NCI-H748 (cell line): Measurements from ENCODE around the gene SLAMF6.
"Not testable (repeated sequence)": the region's sequence is repeated elsewhere in the genome, so short reads cannot be mapped to it uniquely, and the experiment has no call there.

ENCODE experiments used
- DNase-seq: peaks from one replicate; lab custom pipeline; 2025; ENCODE audit not compliant: unreplicated experiment; lab: John Stamatoyannopoulos, UW

SLAMF6 gene

GRCh38 chr1:160515908-160516307, 7.1 kb downstream of the SLAMF6 start:
- not testable (repeated sequence) for DNase-seq

DNA sequence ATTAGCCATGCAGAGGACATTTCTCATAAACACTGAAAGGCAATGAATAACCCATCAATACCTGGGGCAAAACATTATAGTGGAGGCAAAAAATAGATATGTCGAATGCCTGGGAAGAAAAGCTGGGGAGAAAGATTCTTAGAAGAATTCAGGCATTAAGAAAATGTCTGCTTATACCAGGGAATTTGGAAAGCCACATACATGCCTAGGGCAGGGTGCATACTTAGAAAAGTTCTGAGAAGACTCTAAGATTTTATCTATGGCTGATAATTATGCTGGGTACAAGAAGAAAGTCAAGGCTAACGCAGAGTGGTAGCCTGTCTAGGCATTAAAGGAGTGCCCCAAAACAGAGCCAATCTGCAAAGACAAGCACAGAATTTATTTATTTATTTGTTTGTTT, 18.4 kb downstream of the SLAMF6 start:
- DNase-seq, result no peak

DNA sequence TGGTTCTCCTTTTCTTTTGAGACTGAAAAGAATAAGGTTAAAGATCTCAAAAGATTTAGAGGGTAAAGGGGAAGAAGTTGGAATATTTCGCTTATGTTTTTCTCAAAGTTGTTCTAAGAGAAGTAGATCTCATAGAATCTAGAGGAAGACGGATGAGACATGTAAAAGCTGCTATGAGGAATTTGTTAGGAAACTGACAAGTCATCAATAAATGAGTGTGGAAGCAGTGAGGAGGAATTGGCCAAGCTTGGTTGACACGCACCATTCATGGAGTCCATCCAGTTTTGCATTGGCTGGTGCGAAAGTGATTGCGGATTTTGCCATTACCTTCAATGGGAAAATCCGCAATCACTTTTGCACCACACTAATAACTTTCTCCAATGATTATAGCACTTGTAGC, 20.0 kb downstream of the SLAMF6 start:
- DNase-seq, result no peak

- DNase-seq, result no peak
Measured at GRCh38 chr1:160500321-160500990, 22.6 kb downstream of the SLAMF6 start.

DNA sequence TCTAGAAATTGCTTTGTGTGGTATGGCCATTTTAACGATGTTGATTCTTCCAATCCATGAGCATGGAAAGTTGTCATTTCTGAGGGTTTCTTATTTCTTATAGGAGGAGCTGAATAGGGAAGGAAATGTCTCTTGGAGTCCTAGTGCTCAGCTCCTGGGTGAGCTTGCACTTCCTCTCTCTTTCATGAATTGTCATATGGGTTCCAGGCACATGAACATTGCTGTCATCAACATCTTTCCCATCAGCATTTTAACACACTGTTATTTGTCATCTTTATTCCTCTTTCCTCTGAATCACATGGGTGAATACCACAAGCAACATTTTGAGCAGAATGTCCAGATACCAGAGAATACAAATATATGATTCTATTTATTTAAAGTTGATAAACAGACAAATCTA, 23.4 kb downstream of the SLAMF6 start:
- no peak for DNase-seq

DNA sequence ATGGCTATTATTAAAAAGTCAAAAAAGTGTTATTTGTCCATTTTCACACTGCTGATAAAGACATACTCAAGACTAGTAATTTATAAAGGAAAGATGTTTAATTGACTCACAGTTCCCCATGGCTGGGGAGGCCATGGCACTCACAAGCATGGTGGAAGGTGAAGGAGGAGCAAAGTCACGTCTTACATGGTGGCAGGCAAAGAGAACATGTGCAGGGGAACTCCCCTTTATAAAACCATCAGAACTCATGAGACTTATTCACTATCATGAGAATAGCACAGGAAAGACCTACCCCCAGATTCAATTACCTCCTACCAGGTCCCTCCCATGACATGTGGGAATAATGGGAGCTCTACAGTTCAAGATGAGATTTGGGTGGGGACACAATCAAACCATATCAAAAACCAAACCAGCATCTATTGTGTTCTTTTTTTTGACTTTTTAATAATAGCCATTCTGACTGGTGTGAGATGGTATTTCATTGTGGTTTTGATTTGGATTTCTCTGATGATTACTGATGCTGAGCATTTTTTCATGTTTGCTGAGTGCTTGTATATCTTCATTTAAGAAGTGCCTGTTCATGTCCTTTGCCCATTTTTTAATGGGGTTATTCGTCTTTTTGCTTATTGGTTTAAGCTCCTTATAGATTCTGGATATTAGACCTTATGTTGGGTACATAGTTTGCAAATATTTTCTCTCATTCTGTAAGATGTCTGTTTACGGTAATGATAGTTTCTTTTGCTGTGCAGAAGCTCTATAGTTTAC, 24.6 kb downstream of the SLAMF6 start:
- not testable (repeated sequence) for DNase-seq

- no peak for DNase-seq
Measured at GRCh38 chr1:160496334-160496733, 26.7 kb downstream of the SLAMF6 start.

DNA sequence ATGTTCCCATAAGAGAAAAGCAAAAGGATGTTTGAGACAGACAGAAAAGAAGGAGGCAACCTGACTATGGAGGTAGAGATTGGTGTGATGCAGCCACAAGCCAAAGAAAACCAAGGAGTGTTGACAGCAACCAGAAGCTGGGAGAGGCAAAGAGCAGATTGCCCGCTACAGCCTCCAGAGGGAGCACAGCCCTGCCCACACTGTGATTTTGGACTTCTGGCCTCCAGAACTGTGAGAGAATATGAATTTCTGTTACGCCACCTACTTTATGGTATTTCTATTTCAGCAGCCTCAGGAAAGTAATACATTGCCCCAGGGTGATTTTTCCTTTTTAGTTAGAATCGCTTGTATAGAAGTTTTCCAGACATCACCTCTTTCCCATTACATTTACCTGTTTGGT, 28.4 kb downstream of the SLAMF6 start:
- DNase-seq, result no peak

DNA sequence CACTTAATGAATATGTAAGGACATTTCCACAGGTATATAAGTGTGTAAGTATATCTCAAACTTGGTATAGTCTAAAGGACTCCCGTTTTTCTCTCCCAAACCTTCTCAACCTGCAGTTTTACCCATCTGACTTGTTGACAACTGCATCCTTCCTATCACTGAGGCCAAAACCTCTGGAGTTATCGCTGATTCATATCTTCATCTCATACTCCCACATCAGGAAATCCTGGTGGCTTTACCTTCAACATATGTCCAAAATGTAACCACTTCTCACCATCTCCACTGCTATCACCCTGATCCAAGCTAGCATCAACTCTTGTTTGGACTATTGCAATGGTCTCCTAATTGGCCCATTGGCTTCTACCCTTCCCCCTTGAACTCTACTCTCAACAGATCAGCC, 30.4 kb downstream of the SLAMF6 start:
- no peak for DNase-seq

DNA sequence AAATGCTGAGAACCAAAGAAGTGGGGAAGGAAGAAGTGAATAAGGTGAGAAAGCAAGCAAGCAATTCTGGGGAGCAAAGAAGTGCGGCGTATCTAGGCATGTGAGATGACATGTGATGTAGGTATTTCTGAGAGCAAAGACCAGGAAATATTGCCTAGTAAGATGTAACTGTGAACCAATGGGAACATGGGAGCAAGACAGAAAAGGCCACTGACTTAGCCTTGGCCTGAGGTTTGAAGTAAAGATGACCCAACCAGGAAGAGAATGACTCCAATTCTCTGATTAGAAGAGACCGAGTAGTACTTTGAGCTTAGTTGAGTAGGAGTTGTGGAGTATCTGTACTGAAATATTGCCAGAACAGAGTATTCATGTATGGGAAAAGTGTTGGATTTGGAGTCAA, 31.1 kb downstream of the SLAMF6 start:
- no peak for DNase-seq

- no peak for DNase-seq
Measured at GRCh38 chr1:160491017-160491416, 32.0 kb downstream of the SLAMF6 start.

DNA sequence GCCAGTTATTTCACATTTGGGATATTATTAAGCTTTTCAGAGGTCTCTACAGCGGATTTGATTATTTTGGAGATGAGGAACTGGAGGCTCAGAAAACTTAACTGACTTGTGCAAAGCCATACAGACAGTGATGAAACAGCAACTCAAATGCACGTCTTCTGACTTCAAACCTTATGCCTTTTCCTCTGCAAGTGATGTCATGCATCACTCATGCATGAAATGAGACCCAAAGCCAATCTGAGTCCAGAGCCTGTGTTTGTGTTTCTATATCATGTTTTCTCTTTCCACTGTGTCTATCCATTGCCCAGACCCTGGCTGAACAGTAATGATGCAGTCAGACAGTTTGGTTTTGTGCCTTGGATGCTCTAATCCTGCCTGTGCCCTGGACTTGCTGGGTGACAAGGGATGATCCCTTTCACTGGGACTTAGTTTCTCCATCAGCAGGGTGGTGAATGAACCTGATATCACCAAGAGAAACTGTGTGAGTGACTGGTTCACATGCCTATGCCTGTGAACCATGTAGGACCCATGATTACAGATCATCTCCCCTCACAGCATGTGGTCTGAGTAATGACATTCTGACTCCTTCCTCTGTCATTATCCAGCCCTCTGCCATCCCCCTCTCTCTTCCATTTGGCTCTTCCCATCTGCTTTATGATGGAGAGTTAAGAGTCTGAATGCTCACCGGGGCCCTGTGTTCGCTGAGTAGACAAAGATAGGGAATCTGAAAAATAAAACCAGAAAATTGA, 33.4 kb downstream of the SLAMF6 start:
- DNase-seq, result no peak

DNA sequence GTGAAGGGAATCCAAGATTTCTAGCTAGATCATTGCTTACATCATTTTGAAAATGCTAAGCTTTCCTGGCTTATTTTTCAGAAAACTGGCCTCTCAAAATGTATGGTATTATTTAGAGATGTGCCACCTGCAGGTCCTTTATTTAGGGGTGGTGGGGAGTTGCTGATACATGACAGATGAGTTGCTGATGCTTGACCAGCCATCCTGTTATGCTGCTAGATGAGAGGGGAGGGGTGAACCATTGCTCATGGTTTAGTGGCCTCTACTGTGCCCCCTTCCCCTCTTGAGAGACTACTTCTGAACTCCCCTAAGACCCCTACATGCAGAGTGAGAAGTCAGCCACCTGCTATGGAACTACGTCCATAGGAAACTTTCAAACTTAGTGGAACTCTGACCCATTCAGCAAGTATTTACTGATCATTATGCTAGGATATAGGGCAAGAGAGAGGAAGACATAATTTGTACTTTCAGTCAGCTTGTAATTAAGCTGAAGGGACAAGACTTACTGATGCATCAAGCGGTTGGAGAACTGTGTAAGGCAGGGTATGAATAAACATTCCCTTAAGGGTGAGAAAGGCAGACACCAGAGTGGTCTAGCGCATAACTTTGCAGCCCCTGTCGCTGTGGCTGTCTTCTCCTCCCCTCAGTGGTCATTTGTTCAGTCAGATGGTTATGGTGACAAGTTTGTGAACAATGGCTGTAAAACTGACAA, 34.6 kb downstream of the SLAMF6 start:
- no peak for DNase-seq

DNA sequence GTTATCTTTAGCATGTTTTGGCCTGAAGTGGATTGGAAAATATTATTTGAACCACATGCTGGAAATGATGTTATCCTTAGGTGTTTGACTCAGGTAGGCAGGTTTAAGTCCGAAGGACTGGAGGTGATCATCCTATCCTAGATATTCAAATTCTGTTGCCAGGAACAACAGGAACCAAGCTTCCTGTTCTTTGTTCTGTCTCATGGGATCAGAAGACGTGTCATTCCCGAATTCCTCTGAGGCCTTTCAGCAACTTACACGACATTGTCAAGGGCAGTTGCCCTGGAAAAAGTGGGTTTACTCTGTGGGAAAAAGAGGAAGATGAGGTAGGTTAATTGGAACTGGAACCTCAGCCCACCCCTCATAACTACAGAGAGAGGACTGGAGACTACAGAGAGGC, 36.6 kb downstream of the SLAMF6 start:
- no peak for DNase-seq

DNA sequence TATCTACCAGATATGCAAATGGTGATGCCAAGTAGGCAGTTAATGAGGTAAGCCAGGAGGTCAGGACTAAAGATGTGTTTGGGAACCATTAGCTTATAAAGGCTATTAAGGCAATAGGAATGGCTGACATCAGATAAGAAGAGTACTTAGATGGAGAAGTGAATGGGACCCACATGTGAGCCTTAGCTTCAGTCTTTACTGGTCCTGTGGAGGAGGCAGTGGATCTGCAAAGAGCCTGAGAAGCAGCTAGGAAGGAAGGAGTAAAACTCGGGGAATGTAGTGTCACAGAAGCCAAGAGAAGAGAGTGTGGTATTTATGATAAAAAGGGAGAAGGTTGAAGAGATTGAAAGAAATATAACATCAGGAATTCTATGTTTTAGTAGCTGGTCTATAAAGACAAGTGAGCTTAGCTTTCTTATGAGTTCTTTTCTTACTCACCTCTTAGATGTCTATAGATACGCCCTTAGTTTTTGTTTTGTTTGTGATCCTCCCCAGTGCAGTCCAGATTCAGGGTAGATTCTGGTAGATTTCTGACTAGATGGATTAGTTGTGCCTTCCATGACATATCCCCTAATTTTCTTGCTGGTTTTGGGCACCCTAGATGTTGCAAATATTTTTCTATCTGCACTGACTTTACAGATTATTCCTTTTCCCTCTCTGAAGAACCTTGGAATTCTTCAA, 39.4 kb downstream of the SLAMF6 start:
- no peak for DNase-seq

- no peak for DNase-seq
Measured at GRCh38 chr1:160481979-160482596, 41.0 kb downstream of the SLAMF6 start.

DNA sequence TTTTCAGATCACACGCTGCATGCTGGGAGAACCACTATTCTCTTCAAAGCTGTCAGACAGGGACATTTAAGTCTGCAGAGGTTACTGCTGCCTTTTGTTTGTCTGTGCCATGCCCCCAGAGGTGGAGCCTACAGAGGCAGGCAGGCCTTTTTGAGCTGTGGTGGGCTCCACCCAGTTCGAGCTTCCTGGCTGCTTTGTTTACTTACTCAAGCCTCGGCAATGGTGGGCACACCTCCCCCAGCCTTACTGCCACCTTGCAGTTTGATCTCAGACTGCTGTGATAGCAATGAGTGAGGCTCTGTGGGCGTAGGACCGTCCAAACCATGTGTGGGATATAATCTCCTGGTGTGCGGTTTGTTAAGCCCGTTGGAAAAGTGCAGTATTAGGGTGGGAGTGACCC, 42.3 kb downstream of the SLAMF6 start:
- DNase-seq, result not testable (repeated sequence)

DNA sequence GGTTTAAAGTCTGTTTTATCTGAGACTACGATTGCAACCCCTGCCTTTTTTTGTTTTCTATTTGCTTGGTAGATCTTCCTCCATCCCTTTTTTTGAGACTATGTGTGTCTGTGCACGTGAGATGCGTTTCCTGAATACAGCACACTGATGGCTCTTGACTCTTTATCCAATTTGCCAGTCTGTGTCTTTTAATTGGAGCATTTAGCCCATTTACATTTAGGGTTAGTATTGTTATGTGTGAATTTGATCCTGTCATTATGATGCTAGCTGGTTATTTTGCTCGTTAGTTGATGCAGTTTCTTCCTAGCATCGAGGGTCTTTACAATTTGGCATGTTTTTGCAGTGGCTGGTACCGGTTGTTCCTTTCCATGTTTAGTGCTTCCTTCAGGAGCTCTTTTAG, 44.0 kb downstream of the SLAMF6 start:
- not testable (repeated sequence) for DNase-seq

DNA sequence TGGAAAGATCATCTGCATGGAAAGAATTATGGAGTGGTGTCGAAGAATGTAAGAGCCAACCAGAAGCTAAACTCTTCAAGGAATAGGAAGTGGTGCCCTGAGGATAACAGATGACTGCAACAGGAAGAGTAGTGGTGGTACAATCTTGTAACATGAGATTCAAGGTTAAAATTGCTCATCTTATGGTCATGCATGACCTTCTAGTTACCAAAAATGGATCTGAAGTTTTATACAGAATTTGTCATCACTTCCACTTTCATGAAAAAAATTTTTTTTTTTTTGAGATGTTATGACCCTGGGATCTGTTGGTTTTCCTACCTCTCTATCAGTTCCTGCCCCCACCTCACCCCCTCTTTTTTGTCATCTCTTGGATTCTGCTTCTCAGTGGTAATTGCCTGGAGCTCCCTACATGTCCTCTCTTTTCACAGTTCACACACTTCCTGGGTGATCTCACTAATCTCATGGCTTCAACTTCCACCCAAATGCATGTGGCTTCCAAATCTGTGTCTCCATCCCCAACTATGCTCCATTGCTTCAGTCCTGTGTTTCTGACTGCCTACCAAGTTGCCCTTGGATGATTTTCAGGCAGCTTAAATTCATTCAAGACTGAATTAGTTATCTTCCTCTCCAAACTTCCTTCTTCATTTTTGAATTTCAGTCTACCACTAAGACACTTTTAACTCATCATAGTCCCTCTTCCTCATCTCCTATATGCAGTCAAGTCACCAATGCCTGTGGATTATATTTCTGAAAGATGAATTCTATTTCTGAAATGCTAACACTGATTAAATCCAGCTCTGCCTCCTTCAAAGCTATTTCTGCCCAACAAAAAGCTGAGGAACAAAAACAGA, 48.4 kb downstream of the SLAMF6 start:
- no peak for DNase-seq
